Cortex of kidney (tissue), 1 donor: ENCODE data around the gene TBC1D9B.
"Not testable (repeated sequence)": the region's sequence is repeated elsewhere in the genome, so short reads cannot be mapped to it uniquely, and the experiment has no call there.

Source experiments
- DNase-seq: peaks from one replicate; lab custom pipeline; 2025; lab: John Stamatoyannopoulos, UW

Gene TBC1D9B

GRCh38 chr5:179837076-179838011, 70.4 kb downstream of the TBC1D9B start:
- no peak for DNase-seq

- DNase-seq = no peak
These were observed 71.3 kb downstream of the TBC1D9B start for GRCh38 chr5:179836225-179837019.

- not testable (repeated sequence) for DNase-seq
These were observed 72.8 kb downstream of the TBC1D9B start for GRCh38 chr5:179834871-179835270.

- DNase-seq = no peak
These were observed 73.6 kb downstream of the TBC1D9B start for GRCh38 chr5:179834120-179834519.

GRCh38 chr5:179833709-179834070, 74.0 kb downstream of the TBC1D9B start:
- no peak for DNase-seq

GRCh38 chr5:179833056-179833708, 74.5 kb downstream of the TBC1D9B start:
- DNase-seq = no peak

- no peak for DNase-seq
These were observed 75.5 kb downstream of the TBC1D9B start for GRCh38 chr5:179832039-179832745.

GRCh38 chr5:179830818-179831468, 76.8 kb downstream of the TBC1D9B start:
- no peak for DNase-seq

- no peak for DNase-seq
These were observed 77.8 kb downstream of the TBC1D9B start for GRCh38 chr5:179829732-179830435.

- DNase-seq = no peak
These were observed 78.8 kb downstream of the TBC1D9B start for GRCh38 chr5:179828756-179829421.

- DNase-seq = no peak
These were observed 80.0 kb downstream of the TBC1D9B start for GRCh38 chr5:179827680-179828079.

GRCh38 chr5:179825655-179826182, 82.0 kb downstream of the TBC1D9B start:
- DNase-seq = no peak

GRCh38 chr5:179824745-179825112, 83.0 kb downstream of the TBC1D9B start:
- DNase-seq = no peak

GRCh38 chr5:179823937-179824744, 83.6 kb downstream of the TBC1D9B start:
- DNase-seq = no peak

GRCh38 chr5:179822444-179822990, 85.2 kb downstream of the TBC1D9B start:
- no peak for DNase-seq

GRCh38 chr5:179822059-179822432, 85.7 kb downstream of the TBC1D9B start:
- DNase-seq = no peak

GRCh38 chr5:179821298-179822058, 86.2 kb downstream of the TBC1D9B start:
- no peak for DNase-seq
